22Rv1 (cell line): ENCODE data around the gene RNPEP.
A peak's percentile ranks its signal among the peaks of the same experiment; 100 is the strongest.

Experiments
- H3K27ac ChIP-seq: fragments of 450-650 bp; 2 replicates; pipeline ENCODE4 v1.5.1; 2017
- CTCF ChIP-seq: fragments of 450-650 bp; IDR thresholded peaks from 2 replicates; pipeline ENCODE4 v1.5.1; 2017; ENCODE audit warnings: mild to moderate bottlenecking
- ZFX ChIP-seq: fragments of 450-650 bp; IDR thresholded peaks from 2 replicates; pipeline ENCODE4 v1.6.1; 2017; ENCODE audit warnings: antibody characterized with exemption, borderline replicate concordance

RNPEP gene

GRCh38 chr1:202017749-202018467, 35.5 kb downstream of the RNPEP start:
- peak overlapping the region; percentile 99 for H3K27ac ChIP-seq
- TF ChIP-seq CTCF (no peak), ZFX (no peak)

- H3K27ac ChIP-seq, result peak overlapping the region; percentile 99
- no peak for TF ChIP-seq ZFX
- TF ChIP-seq CTCF, result no peak
Observed at GRCh38 chr1:202018468-202019234, 36.2 kb downstream of the RNPEP start.

GRCh38 chr1:202019235-202019558, 36.7 kb downstream of the RNPEP start:
- H3K27ac ChIP-seq, result peak overlapping the region; percentile 99

- peak overlapping the region; percentile 77 for H3K27ac ChIP-seq
- no peak for TF ChIP-seq ZFX
- no peak for TF ChIP-seq CTCF
Observed at GRCh38 chr1:202023001-202023433, 40.6 kb downstream of the RNPEP start.

GRCh38 chr1:202029171-202029665, 46.8 kb downstream of the RNPEP start:
- no peak for TF ChIP-seq ZFX
- peak overlapping the region; percentile 48 for H3K27ac ChIP-seq

DNA sequence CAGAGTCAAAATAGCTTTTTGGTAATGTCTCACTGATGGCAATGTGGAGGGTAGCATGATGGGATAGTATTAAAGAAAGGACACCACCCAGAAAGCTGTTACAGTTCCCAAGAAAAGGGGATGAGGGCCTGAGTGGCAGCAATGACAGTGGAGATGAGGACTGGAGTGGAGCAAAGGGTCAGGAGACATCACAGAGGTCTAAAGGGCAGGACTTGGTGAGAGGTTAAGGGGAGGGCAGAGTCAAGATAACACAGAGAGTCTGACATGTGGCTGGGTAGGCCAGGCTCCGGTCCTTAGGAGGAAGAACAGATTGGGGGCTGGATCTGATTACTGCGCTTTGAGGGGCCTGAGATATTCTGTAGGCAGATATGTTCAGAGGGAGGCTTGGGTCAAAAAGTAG, 47.3 kb downstream of the RNPEP start:
- TF ChIP-seq ZFX (no peak), CTCF (no peak)
- H3K27ac ChIP-seq, result peak overlapping the region; percentile 48

- peak overlapping the region; percentile 52 for H3K27ac ChIP-seq
- no peak for TF ChIP-seq ZFX
- TF ChIP-seq CTCF, result no peak
Observed at GRCh38 chr1:202031796-202032195, 49.3 kb downstream of the RNPEP start.

DNA sequence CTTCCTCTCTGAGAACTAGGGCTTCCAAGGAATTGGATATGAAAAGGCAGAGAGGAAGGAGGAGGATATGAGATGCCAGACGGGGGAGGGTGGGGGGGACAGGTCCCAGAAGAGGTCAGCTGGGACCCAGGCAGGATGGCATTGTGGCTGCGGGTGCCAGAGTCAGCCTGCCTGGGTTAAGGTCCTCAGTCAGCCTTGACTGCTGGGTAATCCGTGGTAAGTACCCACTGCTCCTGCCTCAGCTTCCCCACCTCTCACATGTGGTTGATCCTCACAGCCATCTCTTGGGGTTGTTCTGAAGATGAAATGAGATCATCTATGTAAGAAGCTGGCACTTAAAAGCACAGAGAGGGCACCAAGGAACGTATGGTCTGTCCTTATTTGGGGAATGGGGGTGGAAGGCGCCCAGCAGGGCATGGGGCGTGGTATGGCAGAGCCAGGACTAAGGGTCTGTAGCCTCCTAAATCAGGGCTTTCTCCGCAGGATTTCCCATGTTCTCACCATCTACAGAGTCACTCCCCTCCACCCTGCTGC, 51.8 kb downstream of the RNPEP start:
- peak overlapping the region; percentile 95 for H3K27ac ChIP-seq
- no peak for TF ChIP-seq ZFX
- no peak for TF ChIP-seq CTCF
